HG03354 (cell line): Measurements from ENCODE around the gene ALKBH2.

Experiments
- ATAC-seq: cut with Tn5 transposase; IDR thresholded peaks from one replicate; pipeline ENCODE4 v1.9.1; 2021; ENCODE audit warnings: mild to moderate bottlenecking; ENCODE audit not compliant: unreplicated experiment, poor library complexity, severe bottlenecking

The ALKBH2 gene

DNA sequence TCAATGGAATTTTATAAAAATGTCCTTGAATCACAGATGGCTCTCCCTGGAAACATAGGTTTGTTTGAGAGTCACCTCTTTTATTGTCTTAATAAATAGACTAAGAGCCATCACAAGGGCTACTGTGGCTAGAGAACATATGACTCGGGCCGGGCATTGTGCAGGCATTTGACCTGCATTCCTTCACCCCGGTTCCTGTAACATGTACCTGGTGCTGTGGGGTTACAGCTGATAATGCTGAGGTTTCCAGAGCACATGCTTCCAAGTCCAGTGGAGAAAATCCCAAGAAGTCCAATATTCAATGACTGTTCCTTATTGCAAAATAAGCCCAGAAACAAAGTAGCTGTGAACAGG is 22.1 kb upstream of the ALKBH2 start:
- no peak for ATAC-seq

DNA sequence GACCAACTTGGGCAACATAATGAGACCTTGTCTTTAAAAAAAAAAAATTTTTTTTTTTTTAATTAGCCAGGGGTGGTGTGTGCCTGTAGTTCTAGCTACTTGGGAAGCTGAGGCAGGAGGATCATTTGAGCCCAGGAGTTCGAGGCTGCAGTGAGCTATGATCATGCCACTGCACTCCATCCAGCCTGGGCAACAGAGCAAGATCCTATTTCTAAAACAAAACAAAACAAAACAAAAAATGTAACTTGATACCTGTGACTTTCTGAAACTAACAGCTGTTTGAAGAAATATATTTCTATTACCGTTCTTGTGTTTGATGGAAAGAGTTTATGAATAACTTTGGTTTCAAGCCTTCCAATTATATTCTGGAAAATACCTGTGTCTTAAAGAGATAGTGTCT is 21.4 kb upstream of the ALKBH2 start:
- no peak for ATAC-seq

DNA sequence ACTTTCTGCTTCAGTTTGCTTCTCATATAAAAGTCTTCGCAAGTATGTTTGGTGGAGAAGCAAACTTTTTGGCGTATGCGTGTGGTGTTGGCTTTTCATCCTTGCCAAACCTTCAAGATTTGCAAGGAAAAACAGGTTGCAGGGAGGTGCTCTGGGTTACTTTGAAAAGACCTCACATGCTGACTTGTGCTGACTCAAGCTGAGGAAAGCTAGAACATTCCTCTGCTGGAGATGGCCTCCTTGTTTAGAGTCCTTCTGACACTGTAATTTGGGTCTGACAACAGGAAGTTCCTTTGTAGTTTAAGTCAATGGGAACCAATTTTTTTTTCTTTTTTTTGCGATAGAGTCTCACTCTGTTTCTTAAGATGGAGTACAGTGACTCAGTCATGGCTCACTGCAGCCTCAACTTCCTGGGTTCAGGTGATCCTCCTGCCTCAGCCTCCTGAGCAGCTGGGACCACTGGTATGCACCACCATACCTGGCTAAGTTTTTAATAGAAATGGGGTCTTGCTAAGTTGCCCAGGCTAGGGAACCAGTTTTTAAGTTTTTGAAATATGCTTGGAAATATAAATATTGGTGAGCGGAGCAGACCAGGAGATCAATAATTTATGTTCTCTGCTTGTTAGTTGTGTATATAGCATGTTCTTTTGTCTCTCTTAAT is 20.5 kb upstream of the ALKBH2 start:
- no peak for ATAC-seq

DNA sequence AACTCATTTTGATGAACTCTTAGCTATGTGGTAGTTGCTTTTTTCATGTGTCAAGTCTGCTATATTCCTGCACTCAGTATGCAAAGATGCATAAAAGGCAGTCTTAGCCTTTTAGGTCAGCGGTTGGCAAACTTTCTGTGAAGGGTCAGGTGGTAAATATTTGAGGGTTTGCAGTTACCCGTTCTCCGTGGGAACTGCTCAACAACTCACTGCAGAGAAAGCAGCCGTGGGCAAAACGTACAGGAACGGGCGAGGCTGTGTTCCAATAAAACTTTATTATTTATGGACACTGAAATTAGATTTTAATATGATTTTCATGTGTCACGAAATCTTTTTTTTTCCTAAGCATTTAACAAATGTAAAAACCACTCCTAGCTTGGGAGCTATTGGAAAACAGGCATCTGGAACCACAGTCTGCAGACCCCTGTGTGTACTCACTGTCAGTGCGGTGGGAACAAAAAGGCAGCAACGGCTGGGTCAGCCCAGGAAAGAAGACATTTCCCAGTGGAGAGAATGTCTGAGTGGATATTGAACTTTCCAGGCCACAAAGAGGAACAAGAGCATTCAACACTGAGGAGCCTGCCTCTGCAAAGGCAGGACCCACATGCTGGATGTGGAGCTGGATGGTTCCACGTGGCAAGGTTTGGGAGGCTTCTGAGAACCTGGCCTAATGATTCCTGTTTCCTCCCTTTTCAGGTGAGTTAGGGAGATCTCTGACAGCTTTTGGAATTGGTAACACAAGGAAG is 19.6 kb upstream of the ALKBH2 start:
- no peak for ATAC-seq

DNA sequence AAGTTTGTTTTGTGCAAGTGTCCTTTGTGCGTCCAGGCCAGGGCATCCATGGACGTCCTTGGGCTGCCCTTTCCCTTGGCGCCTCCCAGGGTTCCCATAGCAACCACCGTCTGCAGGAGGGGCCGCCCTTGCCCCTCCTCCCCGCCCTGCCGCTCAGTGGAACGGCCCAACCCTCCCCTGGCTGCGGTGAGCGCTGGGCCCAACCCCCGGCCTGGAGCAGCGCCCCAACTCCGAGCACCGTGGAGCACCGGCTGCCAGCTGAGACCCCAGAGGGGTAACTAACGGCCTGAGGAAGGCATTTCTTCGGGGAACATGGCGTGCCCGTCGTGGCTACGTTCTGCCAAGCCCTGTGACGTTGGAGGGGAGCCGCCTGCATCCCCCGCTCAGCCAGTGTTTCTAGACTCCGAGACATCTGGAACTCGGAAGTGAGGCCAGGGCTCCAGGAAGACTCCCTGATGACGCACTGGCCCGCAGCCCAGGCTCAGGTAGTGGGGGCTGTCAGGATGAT is 17.8 kb upstream of the ALKBH2 start:
- ATAC-seq, result peak; percentile 75

DNA sequence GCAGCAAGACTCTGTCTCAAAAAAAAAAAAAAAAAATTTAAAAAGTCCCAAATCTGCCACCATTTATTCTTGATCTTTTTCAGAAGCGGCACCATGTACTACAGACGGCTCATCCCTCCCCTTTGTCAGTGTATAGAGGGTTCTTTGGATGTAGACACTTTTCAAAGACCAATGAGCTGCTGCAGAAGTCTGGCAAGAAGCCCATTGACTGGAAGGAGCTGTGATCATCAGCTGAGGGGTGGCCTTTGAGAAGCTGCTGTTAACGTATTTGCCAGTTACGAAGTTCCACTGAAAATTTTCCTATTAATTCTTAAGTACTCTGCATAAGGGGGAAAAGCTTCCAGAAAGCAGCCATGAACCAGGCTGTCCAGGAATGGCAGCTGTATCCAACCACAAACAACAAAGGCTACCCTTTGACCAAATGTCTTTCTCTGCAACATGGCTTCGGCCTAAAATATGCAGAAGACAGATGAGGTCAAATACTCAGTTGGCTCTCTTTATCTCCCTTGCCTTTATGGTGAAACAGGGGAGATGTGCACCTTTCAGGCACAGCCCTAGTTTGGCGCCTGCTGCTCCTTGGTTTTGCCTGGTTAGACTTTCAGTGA is 16.6 kb upstream of the ALKBH2 start:
- no peak for ATAC-seq

DNA sequence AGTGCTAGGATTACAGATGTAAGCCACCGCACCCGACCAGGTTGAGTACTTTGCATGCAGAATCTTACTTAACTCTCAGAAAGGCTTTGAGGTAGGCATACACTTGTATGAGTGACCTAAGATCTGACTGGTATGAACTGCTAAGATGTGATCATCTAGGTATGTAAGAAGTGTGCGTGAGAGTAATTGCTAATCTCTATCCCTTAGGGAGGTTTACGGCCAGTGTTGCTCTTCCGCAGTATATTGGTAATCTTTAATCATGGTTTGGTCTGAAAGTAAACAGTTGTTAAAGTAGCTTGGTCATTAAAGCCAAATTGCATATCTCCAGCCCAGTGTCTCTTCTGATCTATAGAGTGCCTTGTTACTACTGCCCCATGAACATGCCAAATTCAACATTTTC is 11.9 kb upstream of the ALKBH2 start:
- no peak for ATAC-seq

DNA sequence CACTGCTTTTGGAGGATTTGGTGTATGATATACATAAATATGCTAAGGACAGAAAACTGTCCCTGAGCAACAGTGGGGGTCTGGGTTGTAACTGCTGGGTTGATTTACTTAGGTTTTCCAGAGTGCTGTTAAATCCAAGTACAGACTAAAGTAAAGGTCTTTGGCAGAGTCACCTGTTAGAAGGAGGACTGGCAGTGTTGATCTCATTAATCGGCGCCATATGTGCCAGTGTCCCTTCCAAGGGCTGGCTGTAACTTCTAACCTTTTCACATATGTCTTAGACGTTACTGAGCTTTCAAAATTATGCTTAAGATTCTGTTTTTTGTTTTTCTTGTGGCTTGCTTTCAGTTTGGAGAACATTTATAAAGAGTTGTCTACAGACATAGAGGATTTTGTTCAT is 9.2 kb upstream of the ALKBH2 start:
- ATAC-seq, result no peak

DNA sequence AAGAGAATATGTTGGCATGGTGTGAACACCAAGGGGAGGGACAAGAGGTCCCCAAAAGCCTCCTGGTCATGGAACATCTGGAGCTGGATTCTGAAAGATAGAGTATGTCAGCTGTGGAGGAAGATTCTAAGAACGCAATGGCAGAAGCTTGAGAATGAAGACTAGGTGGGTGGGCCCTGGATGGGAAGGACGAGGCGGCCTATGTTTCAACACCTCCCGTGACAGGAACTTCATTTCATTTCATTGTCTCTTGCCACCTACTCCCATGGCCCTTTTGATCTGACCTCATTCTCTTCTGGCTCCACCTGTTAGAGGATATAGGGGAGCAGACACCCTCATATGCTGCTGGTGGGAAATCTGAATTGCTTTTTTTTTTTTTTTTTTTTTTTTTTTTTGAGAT is 7.5 kb upstream of the ALKBH2 start:
- ATAC-seq, result no peak

DNA sequence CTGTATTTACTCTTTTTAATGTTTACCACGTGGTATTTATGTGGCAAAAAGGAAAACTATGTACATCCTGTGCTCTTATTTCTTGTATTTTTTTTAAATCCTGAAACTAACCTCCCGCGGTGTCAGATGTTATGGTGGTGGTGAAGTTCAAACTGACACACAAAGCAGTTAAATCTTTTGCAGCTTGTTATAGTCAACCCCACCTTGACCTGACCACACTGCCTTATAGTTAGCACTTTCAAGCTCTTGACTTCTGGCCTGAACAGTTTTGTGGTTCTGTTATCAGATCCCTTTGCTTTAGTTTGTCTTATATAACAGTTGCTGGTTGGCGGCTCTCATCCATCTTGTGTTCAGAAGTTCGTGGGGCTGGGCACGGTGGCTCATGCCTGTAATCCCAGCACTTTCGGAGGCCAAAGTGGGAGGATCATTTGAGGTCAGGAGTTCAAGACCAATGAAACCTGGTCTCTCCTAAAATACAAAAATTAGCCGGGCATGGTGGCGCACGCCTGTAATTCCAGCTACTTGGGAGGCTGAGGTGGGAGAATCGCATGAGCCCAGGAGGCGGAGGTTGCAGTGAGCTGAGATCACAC is 6.3 kb upstream of the ALKBH2 start:
- no peak for ATAC-seq

DNA sequence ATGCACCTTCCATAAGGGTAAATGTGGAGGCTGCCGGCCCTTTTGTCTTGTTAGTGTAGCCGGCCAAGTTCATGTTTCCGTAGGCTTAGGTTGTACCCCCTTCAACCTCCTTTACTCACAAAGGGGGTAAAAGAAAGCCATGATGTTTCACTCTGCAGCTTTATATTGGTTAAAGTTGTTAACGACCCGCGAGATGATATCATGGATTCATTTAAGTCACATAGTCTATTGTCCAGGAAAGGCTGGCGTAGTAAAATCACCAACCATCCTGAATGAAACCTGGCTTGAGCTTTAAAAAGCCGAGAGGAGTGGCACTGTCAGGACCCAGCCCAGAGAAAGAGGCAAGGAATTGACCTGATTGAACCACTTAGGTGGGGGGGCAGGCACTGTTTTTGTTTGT is 5.4 kb upstream of the ALKBH2 start:
- peak; percentile 1 for ATAC-seq

DNA sequence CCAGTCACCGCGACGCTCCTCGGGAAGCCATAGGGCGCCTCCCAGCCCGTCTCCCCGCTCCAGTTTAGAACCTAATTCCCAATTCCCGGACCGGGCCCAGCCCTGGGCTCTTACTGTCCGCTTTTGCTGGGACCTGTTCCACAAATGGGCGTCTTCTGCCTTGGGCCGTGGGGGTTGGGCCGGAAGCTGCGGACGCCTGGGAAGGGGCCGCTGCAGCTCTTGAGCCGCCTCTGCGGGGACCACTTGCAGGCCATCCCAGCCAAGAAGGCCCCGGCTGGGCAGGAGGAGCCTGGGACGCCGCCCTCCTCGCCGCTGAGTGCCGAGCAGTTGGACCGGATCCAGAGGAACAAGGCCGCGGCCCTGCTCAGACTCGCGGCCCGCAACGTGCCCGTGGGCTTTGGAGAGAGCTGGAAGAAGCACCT is 4.9 kb upstream of the ALKBH2 start:
- ATAC-seq, result peak; percentile 33

DNA sequence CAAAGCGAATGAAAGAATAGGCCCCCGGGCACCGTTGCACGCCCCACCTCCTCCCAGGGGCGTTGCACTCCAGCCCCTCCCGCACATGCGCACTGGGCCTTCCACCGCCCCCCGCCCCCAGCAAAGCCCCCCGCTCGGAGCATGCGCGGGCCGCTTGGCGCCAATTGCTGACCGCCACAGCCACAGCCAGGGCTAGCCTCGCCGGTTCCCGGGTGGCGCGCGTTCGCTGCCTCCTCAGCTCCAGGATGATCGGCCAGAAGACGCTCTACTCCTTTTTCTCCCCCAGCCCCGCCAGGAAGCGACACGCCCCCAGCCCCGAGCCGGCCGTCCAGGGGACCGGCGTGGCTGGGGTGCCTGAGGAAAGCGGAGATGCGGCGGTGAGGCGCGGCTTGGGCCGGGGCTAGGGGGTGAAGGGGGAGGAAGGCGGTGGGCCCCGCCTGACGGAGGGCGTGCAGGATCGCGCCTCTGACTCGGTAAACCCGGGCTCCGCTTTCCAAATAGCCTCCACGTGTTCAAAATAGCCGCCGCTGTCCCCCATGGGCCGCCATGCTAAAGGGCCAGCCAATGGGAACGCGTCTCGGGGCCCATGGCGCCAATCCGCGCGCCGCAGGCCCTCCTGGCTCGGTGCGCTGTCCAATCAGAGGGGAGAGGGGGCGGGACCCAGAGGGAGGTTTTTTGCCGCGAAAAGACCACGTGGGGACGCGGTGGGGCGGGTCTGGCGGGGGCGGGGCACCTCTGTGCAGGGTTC is 4.3 kb upstream of the ALKBH2 start, which contains the start of gene UNG:
TSS of gene UNG (plus strand) at position 163 of the 748 bp plus-strand sequence. CDS start at position 246, 83 bp downstream.
- ATAC-seq, result peak; percentile 90

DNA sequence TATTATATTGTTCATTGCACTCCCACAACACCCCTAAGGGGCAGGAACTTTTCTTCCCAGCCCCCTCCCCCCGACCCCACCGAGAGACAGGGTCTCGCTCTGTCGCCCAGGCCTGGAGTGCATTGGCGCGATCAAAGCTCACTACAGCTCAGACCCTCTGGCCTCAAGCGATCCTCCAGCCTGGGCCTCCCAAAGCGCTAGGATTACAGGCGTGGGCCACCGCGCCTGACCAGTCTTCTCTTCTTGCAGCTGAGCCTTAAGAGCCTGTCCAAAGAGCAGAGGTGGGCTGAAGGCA is 3.8 kb upstream of the ALKBH2 start:
- no peak for ATAC-seq

DNA sequence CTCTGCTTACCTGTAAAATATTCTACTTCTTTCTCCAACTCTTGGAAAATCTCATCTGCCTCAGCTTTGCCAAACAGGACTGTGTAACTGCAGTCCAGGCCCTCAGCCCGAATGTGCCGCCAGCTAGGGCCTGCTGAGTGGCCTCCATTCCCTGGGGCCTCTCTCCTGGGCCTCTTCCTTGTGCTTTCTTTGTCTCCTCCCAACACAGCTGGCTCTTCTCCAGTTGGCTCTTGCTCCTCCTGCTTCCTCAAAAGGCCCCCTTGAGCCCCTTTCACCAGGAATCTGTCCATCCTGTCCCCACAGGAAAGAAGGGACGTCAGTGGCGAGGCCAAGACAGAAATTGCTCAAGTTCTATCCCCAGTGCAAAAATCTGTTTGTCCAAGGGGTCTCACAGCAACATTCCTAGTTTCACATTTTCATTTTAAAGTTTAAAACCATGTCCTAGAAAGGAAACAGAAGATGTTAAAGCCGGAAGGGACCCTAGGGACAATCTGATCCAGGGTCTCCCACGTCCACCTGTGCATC is 713 bp downstream of the ALKBH2 start:
- no peak for ATAC-seq

DNA sequence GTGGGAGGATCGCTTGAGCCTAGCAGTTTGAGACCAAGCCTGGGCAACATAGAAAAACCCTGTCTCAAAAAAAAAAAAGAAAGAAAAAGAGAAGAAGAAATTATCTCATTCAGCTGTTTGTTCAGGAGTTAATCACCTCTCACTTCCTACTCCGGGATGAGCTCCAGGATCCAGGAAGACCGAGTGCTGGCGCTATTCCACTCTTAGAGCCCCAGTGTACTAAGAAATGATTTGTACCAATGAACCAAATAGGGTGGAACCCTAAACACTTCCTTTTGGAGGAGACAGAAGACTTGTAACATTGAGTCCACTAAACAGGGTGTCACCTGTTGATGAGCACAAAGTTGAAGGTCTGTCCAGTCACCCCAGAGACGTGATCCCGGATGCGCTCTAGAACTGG is 3.6 kb downstream of the ALKBH2 start:
- no peak for ATAC-seq

DNA sequence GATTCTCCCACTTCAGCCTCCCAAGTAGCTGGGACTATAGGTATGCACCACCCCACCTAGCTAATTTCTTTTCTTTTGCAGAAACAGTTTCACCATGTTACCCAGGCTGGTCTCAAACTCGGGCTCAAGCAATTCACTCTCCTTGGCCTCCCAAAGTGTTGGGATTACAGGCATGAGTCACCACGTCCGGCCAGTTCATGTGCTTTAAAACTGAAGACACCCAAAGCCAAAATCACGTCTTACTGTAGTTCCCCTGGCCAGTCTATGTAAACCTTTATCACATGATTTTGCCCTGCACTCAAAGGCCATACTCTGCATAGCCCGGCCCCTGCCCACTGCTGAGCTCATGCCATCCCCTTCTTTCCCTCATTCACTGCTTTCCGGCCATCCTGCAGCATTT is 4.5 kb downstream of the ALKBH2 start:
- no peak for ATAC-seq

DNA sequence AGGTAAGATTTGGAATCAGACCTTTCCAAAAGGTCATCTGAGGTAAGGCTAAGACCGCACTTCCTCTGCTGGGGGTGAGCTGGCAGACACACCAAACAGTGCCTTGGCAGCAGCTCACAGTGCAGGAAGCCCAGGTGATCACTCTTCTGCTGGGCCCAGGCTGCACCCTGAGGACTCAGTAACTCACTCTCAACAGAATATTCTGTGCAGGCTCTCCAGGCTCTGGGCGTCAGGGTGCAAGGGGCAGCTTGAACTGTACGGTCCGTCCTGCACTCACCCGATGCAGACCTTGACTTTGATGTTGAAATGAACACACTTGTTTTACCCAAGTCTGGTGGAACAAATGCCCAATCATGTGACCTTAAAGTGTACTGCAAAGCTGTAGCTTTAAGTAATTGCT is 6.0 kb downstream of the ALKBH2 start:
- ATAC-seq, result no peak

DNA sequence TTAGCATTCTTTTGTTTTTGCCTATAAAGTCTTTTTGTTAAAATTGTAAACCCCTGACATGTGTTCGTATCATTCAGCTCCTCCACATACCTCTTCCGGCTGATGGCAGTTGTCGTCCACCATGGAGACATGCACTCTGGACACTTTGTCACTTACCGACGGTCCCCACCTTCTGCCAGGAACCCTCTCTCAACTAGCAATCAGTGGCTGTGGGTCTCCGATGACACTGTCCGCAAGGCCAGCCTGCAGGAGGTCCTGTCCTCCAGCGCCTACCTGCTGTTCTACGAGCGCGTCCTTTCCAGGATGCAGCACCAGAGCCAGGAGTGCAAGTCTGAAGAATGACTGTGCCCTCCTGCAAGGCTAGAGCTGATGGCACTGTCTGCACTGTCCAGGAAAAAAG is 7.7 kb downstream of the ALKBH2 start:
- no peak for ATAC-seq

DNA sequence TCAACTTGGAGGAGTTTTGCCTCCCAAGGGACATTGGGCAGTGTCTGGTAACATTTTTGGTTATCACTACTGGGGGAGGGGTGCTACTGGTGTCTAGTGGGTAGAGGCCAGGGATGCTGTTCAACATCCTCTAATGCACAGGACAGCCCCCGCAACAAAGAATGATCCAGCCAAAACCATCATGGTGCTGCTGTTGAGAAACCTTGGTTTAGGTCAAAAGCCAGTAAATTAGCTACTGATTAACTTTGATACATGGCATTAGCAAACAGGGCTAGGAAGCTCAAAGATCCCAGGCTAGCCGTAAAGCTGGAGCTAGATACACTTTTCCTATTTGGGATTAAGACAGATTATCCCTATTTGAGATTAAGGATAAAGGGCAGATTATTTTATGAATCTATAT is 8.8 kb downstream of the ALKBH2 start:
- ATAC-seq, result no peak
